ENCODE results near the gene SNX27. TPM values are rescaled to one million over a fixed set of nuclear protein-coding genes. Genes with fewer than 3 reads are reported as not detected.

SNX27 gene
- total RNA-seq, 1 experiment from 2014 or later: 22.4 TPM

GRCh38 chr1:151705146-151705545 lies 93.3 kb downstream of the SNX27 start:
- DNase-seq (ENCODE audit: low read depth): no peak

- DNase-seq (ENCODE audit: low read depth): no peak
Measured at GRCh38 chr1:151705753-151706463, 94.1 kb downstream of the SNX27 start.

- DNase-seq (ENCODE audit: low read depth): no peak
Measured at GRCh38 chr1:151706464-151707415, 94.9 kb downstream of the SNX27 start.

GRCh38 chr1:151707541-151708065 lies 95.8 kb downstream of the SNX27 start:
- DNase-seq (ENCODE audit: low read depth): no peak

- no peak for DNase-seq (ENCODE audit: low read depth)
Measured at GRCh38 chr1:151708891-151709290, 97.0 kb downstream of the SNX27 start.

- DNase-seq (ENCODE audit: low read depth): peak; percentile 58
Measured at GRCh38 chr1:151710187-151710840, 98.5 kb downstream of the SNX27 start.

- DNase-seq (ENCODE audit: low read depth): no peak
Measured at GRCh38 chr1:151711044-151711800, 99.4 kb downstream of the SNX27 start.

- DNase-seq (ENCODE audit: low read depth): no peak
Measured at GRCh38 chr1:151711951-151712350, 100.1 kb downstream of the SNX27 start.

GRCh38 chr1:151713044-151713443 lies 101.2 kb downstream of the SNX27 start:
- DNase-seq (ENCODE audit: low read depth): no peak

GRCh38 chr1:151713874-151714273 lies 102.0 kb downstream of the SNX27 start:
- DNase-seq (ENCODE audit: low read depth): no peak

- no peak for DNase-seq (ENCODE audit: low read depth)
Measured at GRCh38 chr1:151714820-151715725, 103.2 kb downstream of the SNX27 start.

GRCh38 chr1:151715726-151716404 lies 104.0 kb downstream of the SNX27 start:
- DNase-seq (ENCODE audit: low read depth): peak; percentile 20

GRCh38 chr1:151716405-151716762 lies 104.5 kb downstream of the SNX27 start:
- no peak for DNase-seq (ENCODE audit: low read depth)

GRCh38 chr1:151716771-151717631 lies 105.2 kb downstream of the SNX27 start, which contains the start of gene CELF3:
Gene CELF3, minus strand, starts transcription at chr1:151716803. Its CDS starts 783 bp downstream, at chr1:151716020.
- no peak for DNase-seq (ENCODE audit: low read depth)

GRCh38 chr1:151718011-151718431 lies 106.2 kb downstream of the SNX27 start:
- DNase-seq (ENCODE audit: low read depth): no peak

GRCh38 chr1:151718666-151719065 lies 106.8 kb downstream of the SNX27 start:
- DNase-seq (ENCODE audit: low read depth): no peak

- DNase-seq (ENCODE audit: low read depth): no peak
Measured at GRCh38 chr1:151720125-151720524, 108.3 kb downstream of the SNX27 start.

- peak; percentile 25 for DNase-seq (ENCODE audit: low read depth)
Measured at GRCh38 chr1:151720554-151720953, 108.7 kb downstream of the SNX27 start.

Data from M059J (cell line).